Epithelial cell of proximal tubule (primary cell): ENCODE data around the gene SHQ1. TPM values are rescaled to one million over a fixed set of nuclear protein-coding genes. Genes with fewer than 3 reads are reported as not detected.

Experiments used
- DNase-seq: peaks from one replicate; pipeline ENCODE4 v3.0.0-alpha.2; 2011; ENCODE audit warnings: low read depth
- H3K4me3 ChIP-seq: 2 replicates; pipeline ENCODE4 v1.5.1; 2011; ENCODE audit warnings: low read depth, mild to moderate bottlenecking, low read length
- CTCF ChIP-seq: conservative IDR thresholded peaks from 2 replicates; pipeline ENCODE4 v1.5.1; 2012; ENCODE audit warnings: low read depth, mild to moderate bottlenecking, low read length
- total RNA-seq: library from RNA; depleted of rRNA; stranded (reverse); fragments of >200 nt; gene quantifications from 2 replicates; pipeline ENCODE4 v1.2.3, GENCODE V29; 2015

Gene SHQ1
- total RNA-seq, 1 donor from 2014 or later: 15.2 TPM

- H3K4me3 ChIP-seq: no peak overlapping the region
- TF ChIP-seq CTCF: peak; percentile 11
- DNase-seq: no peak
Observed at GRCh38 chr3:72891053-72891855, 43.0 kb upstream of the SHQ1 start.

- no peak overlapping the region for H3K4me3 ChIP-seq
- DNase-seq: no peak
- TF ChIP-seq CTCF: no peak
Observed at GRCh38 chr3:72890166-72890925, 42.1 kb upstream of the SHQ1 start.

GRCh38 chr3:72889310-72890165, 41.3 kb upstream of the SHQ1 start:
- H3K4me3 ChIP-seq: peak overlapping the region; percentile 61
- DNase-seq: no peak
- no peak for TF ChIP-seq CTCF

GRCh38 chr3:72888546-72889309, 40.5 kb upstream of the SHQ1 start:
- peak overlapping the region; percentile 61 for H3K4me3 ChIP-seq
- no peak for TF ChIP-seq CTCF
- DNase-seq: no peak

GRCh38 chr3:72887705-72888545, 39.7 kb upstream of the SHQ1 start, which contains the start of gene GXYLT2:
GXYLT2 (plus strand) TSS chr3:72888046; CDS start chr3:72888234, 188 bp downstream.
- DNase-seq: no peak
- TF ChIP-seq CTCF: no peak
- peak within 1 kb of the TSS; percentile 61 for H3K4me3 ChIP-seq
